CD14-positive monocyte (primary cell): ENCODE results near the gene LCORL. TPM values are rescaled to one million over a fixed set of nuclear protein-coding genes. Genes with fewer than 3 reads are reported as not detected.

Source experiments
- DNase-seq, 3 donors: peaks; one replicate each; pipeline ENCODE4 v3.0.0-alpha.2; 2011 to 2022
- H2AFZ ChIP-seq: 2 replicates; pipeline ENCODE4 v1.6.0; 2012; ENCODE audit warnings: mild to moderate bottlenecking, low read depth, low read length, inconsistent platforms; ENCODE audit not compliant: insufficient read depth, poor library complexity, severe bottlenecking
- H3K27ac ChIP-seq, 2 donors: 1 replicate in 1 of 2; 2 replicates in 1 of 2; pipeline ENCODE4 v1.5.1; 2012 to 2013; ENCODE audit warnings: low read length in 2 of 2, control low read depth in 1 of 2, inconsistent platforms in 1 of 2, low read depth in 1 of 2, mild to moderate bottlenecking in 1 of 2
- H3K27me3 ChIP-seq, 2 donors: one replicate each; pipeline versions ENCODE4 v1.6.0 to v1.6.1; 2011 to 2013; ENCODE audit warnings: low read length in 2 of 2; ENCODE audit not compliant: control insufficient read depth in 2 of 2, insufficient read depth in 2 of 2
- H3K36me3 ChIP-seq, 2 donors: replicated peaks in 1 of 2; 1 replicate in 1 of 2; 2 replicates in 1 of 2; pipeline versions ENCODE4 v1.5.1 to v1.6.1; 2012 to 2013; ENCODE audit warnings: low read length in 2 of 2, control low read depth in 1 of 2, inconsistent platforms in 1 of 2, mild to moderate bottlenecking in 1 of 2; ENCODE audit not compliant: insufficient read depth in 2 of 2, control insufficient read depth in 1 of 2
- H3K4me1 ChIP-seq, 2 donors: 1 replicate in 1 of 2; 2 replicates in 1 of 2; pipeline versions ENCODE4 v1.5.1 to v1.6.1; 2012 to 2013; ENCODE audit warnings: low read length in 2 of 2, control low read depth in 1 of 2, inconsistent platforms in 1 of 2, mild to moderate bottlenecking in 1 of 2, moderate library complexity in 1 of 2; ENCODE audit not compliant: insufficient read depth in 2 of 2, control insufficient read depth in 1 of 2
- H3K4me2 ChIP-seq: replicated peaks from 2 replicates; pipeline ENCODE3; 2012; ENCODE audit warnings: low read length, moderate library complexity, mild to moderate bottlenecking; ENCODE audit not compliant: poor library complexity, severe bottlenecking; ENCODE audit errors: extremely low read depth
- H3K4me3 ChIP-seq, 3 experiments: fragments of 200-600 bp in 1 of 3; sonication (generic) in 1 of 3; replicated peaks in 1 of 3; 1 replicate in 2 of 3; 2 replicates in 1 of 3; pipeline ENCODE4 v1.5.1; 2011 to 2013; ENCODE audit warnings: low read length in 3 of 3, mild to moderate bottlenecking in 3 of 3, control low read depth in 2 of 3, low read depth in 2 of 3, inconsistent platforms in 1 of 3, moderate library complexity in 1 of 3
- H3K79me2 ChIP-seq: 2 replicates; pipeline ENCODE4 v1.6.0; 2012; ENCODE audit warnings: mild to moderate bottlenecking, control low read depth, inconsistent platforms, low read length, moderate library complexity; ENCODE audit not compliant: insufficient read depth
- H3K9ac ChIP-seq: 2 replicates; pipeline ENCODE4 v1.6.0; 2017; ENCODE audit warnings: low read length, mild to moderate bottlenecking; ENCODE audit not compliant: insufficient read depth, poor library complexity, severe bottlenecking
- H3K9me3 ChIP-seq, 2 donors: replicated peaks in 1 of 2; 1 replicate in 1 of 2; 2 replicates in 1 of 2; pipeline versions ENCODE4 v1.5.1 to v1.6.1; 2012 to 2013; ENCODE audit warnings: low read length in 2 of 2, control low read depth in 1 of 2; ENCODE audit not compliant: control insufficient read depth in 1 of 2, insufficient read depth in 1 of 2
- H4K20me1 ChIP-seq: 2 replicates; pipeline ENCODE4 v1.6.0; 2012; ENCODE audit warnings: mild to moderate bottlenecking, low read length, control low read depth, moderate library complexity; ENCODE audit not compliant: insufficient read depth
- H3K27ac Mint-ChIP-seq, 7 donors: one replicate each; pipeline ENCODE4 v1.8.0; 2020; ENCODE audit warnings: mild to moderate bottlenecking in 7 of 7, mixed read lengths in 7 of 7, moderate library complexity in 6 of 7, inconsistent platforms in 2 of 7
- H3K27me3 Mint-ChIP-seq, 3 donors: one replicate each; pipeline ENCODE4 v1.8.0; 2021 to 2022; ENCODE audit warnings: low read depth in 3 of 3, mild to moderate bottlenecking in 3 of 3, mixed read lengths in 3 of 3, moderate library complexity in 3 of 3, inconsistent platforms in 1 of 3
- H3K36me3 Mint-ChIP-seq, 2 donors: one replicate each; pipeline ENCODE4 v1.8.0; 2020; ENCODE audit warnings: mixed read lengths in 2 of 2, inconsistent platforms in 1 of 2, mild to moderate bottlenecking in 1 of 2
- H3K4me1 Mint-ChIP-seq: one replicate; pipeline ENCODE4 v1.8.0; 2020; ENCODE audit warnings: mild to moderate bottlenecking, mixed read lengths
- H3K4me3 Mint-ChIP-seq, 2 donors: one replicate each; pipeline ENCODE4 v1.8.0; 2020; ENCODE audit warnings: mild to moderate bottlenecking in 2 of 2, mixed read lengths in 2 of 2, moderate library complexity in 1 of 2
- H3K9me3 Mint-ChIP-seq, 7 donors: one replicate each; pipeline ENCODE4 v1.8.0; 2020 to 2022; ENCODE audit warnings: mixed read lengths in 7 of 7, mild to moderate bottlenecking in 6 of 7, moderate library complexity in 6 of 7, inconsistent platforms in 2 of 7
- CTCF ChIP-seq: fragments of 200-600 bp; IDR thresholded peaks from one replicate; pipeline ENCODE4 v1.8.0; 2022; ENCODE audit warnings: antibody characterized with exemption, mild to moderate bottlenecking
- WGBS: methylation state at CpG from one replicate; pipeline ENCODE4 v1.1.5; 2013; ENCODE audit warnings: missing lambda C conversion rate; ENCODE audit not compliant: insufficient coverage; 5-methylcytosine and 5-hydroxymethylcytosine counted together
- intact Hi-C, 2 donors: fragments of 100-400 bp; cut with micrococcal nuclease; formaldehyde crosslinking; loops; one replicate each; pipeline versions ENCODE4 v1.15.0 to v1.15.1; 2023
- polyA plus RNA-seq, 3 donors: library from polyadenylated mRNA; depleted of rRNA in 1 of 3; unstranded in 2 of 3; stranded (reverse) in 1 of 3; fragments of 300-500 nt in 2 of 3; fragments of >200 nt in 1 of 3; fragmentation: Illumina TruSeq in 2 of 3; gene quantifications; 1 replicate in 2 of 3; 2 replicates in 1 of 3; pipeline ENCODE4 v1.2.3, GENCODE V29; 2012 to 2021

LCORL gene
- polyA plus RNA-seq, 3 donors: 3.1 to 19.1 (median 9.6) TPM

- Histone ChIP-seq H3K79me2 (no peaks in the 10 kb centered on the region), H3K36me3 (no peaks in the 10 kb centered on the region), H3K4me3 (no peak overlapping the region), H3K9ac (no peak overlapping the region), H2AFZ (no peak overlapping the region), H3K27ac (no peak overlapping the region), H3K4me1 (no peaks in the 10 kb centered on the region), H3K9me3 (no peaks in the 10 kb centered on the region), H3K4me2 (no peak overlapping the region), H3K27me3 (peaks cover 8 to 11% of the 10 kb centered on the region in 2 donors), H4K20me1 (no peaks in the 10 kb centered on the region)
- intact Hi-C loops: no loop called here
- H3K36me3 Mint-ChIP-seq: no peaks in the 10 kb centered on the region
- H3K9me3 Mint-ChIP-seq: peaks cover 0 to 3% (median 0%) of the 10 kb centered on the region in 7 donors
- H3K4me3 Mint-ChIP-seq: no peak overlapping the region
- no peaks in the 10 kb centered on the region for H3K4me1 Mint-ChIP-seq
- 100% methylated on average over 2 of the region's 6 CpGs for WGBS
- H3K27ac Mint-ChIP-seq: no peak overlapping the region
- H3K27me3 Mint-ChIP-seq: peaks cover 4 to 6% (median 5%) of the 10 kb centered on the region in 3 donors
- TF ChIP-seq CTCF: no peak
- no peak for DNase-seq
Observed at GRCh38 chr4:18050448-18050847, 28.9 kb upstream of the LCORL start.

DNA sequence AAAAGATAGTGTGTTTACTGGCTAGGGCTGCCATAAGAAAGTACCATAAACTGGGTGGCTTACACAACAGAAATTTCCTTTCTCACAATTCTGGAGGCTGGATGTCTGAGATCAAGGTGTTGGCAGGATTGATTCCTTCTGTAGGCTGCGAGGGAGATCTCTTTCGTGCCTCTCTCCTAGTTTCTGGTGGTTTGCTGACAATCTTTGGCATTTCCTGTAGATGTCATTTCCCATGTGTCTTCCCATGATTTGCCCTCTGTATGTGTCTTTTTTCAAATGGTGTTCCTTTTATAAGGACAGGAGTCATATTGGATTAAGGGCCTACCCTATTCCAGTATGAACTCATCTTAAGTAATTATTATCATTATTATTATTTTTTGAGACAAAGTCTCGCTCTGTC is 27.9 kb upstream of the LCORL start:
- H3K4me3 ChIP-seq: no peak overlapping the region
- H3K9ac ChIP-seq: no peak overlapping the region
- no peaks in the 10 kb centered on the region for H3K4me1 ChIP-seq
- H3K4me3 Mint-ChIP-seq: no peak overlapping the region
- DNase-seq: no peak
- no peaks in the 10 kb centered on the region for H4K20me1 ChIP-seq
- H3K27me3 ChIP-seq: peaks cover 5 to 8% of the 10 kb centered on the region in 2 donors
- intact Hi-C loops: no loop called here
- no peaks in the 10 kb centered on the region for H3K4me1 Mint-ChIP-seq
- H3K27me3 Mint-ChIP-seq: peaks cover 0 to 4% (median 0%) of the 10 kb centered on the region in 3 donors
- WGBS: 100% methylated on average over 1 of the region's 3 CpGs
- no peaks in the 10 kb centered on the region for H3K9me3 ChIP-seq
- no peaks in the 10 kb centered on the region for H3K36me3 Mint-ChIP-seq
- H2AFZ ChIP-seq: no peak overlapping the region
- H3K9me3 Mint-ChIP-seq: peaks cover 0 to 3% (median 0%) of the 10 kb centered on the region in 7 donors
- no peak overlapping the region for H3K27ac Mint-ChIP-seq
- H3K4me2 ChIP-seq: no peak overlapping the region
- no peaks in the 10 kb centered on the region for H3K36me3 ChIP-seq
- no peak overlapping the region for H3K27ac ChIP-seq
- no peaks in the 10 kb centered on the region for H3K79me2 ChIP-seq
- no peak for TF ChIP-seq CTCF
